ENCODE measurements around the gene PLXNA2.

DNA sequence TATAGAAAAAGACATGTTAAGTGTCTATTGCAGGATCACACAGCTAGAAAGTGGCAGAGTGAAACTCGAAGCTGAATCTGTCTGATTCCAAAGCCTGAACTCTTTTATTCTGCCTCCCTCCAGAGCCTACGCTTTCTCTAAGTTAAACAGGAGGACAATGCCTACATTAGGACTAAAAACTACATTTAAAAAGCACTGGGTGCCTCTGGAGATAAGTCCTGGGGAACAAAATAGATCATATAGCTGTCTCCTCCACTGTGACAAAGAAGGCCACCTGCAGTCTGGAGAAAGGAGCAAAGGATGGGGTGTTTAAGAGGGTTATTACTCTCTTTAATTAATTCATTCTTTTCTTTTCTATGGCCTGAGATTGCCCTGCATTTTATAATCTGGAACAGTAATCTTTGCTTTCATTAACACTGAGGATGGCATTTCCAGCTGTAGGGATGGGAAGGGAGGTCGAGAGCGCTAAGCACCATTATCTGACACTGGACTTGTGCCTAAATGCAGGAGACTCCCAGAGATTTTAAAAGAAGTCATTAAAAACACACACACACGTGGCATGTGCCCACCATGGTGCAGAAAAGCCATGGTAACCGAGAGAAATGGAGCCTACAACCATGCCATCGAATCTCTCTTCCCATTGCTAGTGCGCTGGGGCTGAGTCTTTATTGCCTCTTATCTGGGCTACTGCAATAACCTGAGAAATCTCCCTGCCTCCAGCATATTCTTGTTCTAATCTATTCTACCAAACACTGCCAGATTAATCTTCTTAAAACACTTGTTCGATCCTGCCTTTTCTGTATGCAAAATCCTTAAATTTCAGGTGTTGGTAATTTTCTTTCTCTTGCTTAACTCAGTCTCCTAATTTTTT, 92.2 kb downstream of the PLXNA2 start:
- TF ChIP-seq, protein P1, sequence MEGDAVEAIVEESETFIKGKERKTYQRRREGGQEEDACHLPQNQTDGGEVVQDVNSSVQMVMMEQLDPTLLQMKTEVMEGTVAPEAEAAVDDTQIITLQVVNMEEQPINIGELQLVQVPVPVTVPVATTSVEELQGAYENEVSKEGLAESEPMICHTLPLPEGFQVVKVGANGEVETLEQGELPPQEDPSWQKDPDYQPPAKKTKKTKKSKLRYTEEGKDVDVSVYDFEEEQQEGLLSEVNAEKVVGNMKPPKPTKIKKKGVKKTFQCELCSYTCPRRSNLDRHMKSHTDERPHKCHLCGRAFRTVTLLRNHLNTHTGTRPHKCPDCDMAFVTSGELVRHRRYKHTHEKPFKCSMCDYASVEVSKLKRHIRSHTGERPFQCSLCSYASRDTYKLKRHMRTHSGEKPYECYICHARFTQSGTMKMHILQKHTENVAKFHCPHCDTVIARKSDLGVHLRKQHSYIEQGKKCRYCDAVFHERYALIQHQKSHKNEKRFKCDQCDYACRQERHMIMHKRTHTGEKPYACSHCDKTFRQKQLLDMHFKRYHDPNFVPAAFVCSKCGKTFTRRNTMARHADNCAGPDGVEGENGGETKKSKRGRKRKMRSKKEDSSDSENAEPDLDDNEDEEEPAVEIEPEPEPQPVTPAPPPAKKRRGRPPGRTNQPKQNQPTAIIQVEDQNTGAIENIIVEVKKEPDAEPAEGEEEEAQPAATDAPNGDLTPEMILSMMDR (IDR thresholded peaks at IDR 0.05): no peak
- TF ChIP-seq TP53 (CRISPR knock-in tag; IDR thresholded peaks at IDR 0.05) (no peak), POLR2A (IDR thresholded peaks at IDR 0.05; ENCODE audit: low read length) (no peak), MYC (IDR thresholded peaks at IDR 0.05; ENCODE audit: borderline replicate concordance, low read length) (no peak), EP300 (IDR thresholded peaks at IDR 0.05) (no peak), KDM1A (IDR thresholded peaks at IDR 0.05; ENCODE audit: low read depth) (no peak), CHD4 (IDR thresholded peaks at IDR 0.05; ENCODE audit: borderline replicate concordance) (no peak), NPAS2 (CRISPR knock-in tag; IDR thresholded peaks at IDR 0.05; ENCODE audit: borderline replicate concordance) (no peak), FOSL2 (IDR thresholded peaks at IDR 0.05) (no peak), FOSL2 (CRISPR knock-in tag; IDR thresholded peaks at IDR 0.05) (no peak), MAZ (IDR thresholded peaks at IDR 0.05; ENCODE audit: borderline replicate concordance, low read depth, low read length) (no peak), ATOH8 (CRISPR knock-in tag; IDR thresholded peaks at IDR 0.05; ENCODE audit: low read depth) (no peak), CEBPB (IDR thresholded peaks at IDR 0.05) (no peak), MAFK (IDR thresholded peaks at IDR 0.05; ENCODE audit: partially characterized antibody) (no peak)
- TF ChIP-seq, protein P2, sequence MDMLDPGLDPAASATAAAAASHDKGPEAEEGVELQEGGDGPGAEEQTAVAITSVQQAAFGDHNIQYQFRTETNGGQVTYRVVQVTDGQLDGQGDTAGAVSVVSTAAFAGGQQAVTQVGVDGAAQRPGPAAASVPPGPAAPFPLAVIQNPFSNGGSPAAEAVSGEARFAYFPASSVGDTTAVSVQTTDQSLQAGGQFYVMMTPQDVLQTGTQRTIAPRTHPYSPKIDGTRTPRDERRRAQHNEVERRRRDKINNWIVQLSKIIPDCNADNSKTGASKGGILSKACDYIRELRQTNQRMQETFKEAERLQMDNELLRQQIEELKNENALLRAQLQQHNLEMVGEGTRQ (IDR thresholded peaks at IDR 0.05): no peak
